ENCODE data around the gene TMUB2. TPM values are rescaled to one million over a fixed set of nuclear protein-coding genes. Genes with fewer than 3 reads are reported as not detected.
A peak's percentile ranks its signal among the peaks of the same experiment; 100 is the strongest.

TMUB2 gene
- polyA plus RNA-seq, 1 donor from 2014 or later = 59.9 TPM

GRCh38 chr17:44203731-44204440 is 17.1 kb downstream of the TMUB2 start:
- Histone ChIP-seq H4K20me1 (ENCODE audit: insufficient read depth) (no peaks in the 10 kb centered on the region), H3K4me3 (ENCODE audit: low read length) (no peak overlapping the region), H3K9me2 (ENCODE audit: insufficient read depth, low read length) (no peaks in the 10 kb centered on the region), H2AFZ (ENCODE audit: low read depth, low read length) (no peak overlapping the region), H3K79me2 (replicated peaks; ENCODE audit: insufficient read depth, low read length) (no peaks in the 10 kb centered on the region), H3K27me3 (ENCODE audit: insufficient read depth, low read depth, low read length) (no peaks in the 10 kb centered on the region), H3K36me3 (ENCODE audit: insufficient read depth, low read length) (no peaks in the 10 kb centered on the region), H3K9ac (ENCODE audit: low read length) (no peak overlapping the region), H3K4me2 (ENCODE audit: low read length) (no peak overlapping the region), H3F3A (ENCODE audit: insufficient read depth, low read length, poor library complexity, severe bottlenecking) (no peaks in the 10 kb centered on the region), H3K27ac (ENCODE audit: low read length) (no peak overlapping the region), H3K9me3 (ENCODE audit: low read length) (no peaks in the 10 kb centered on the region)
- TF ChIP-seq EP300 (conservative IDR thresholded peaks at IDR 0.05; ENCODE audit: poor library complexity, severe bottlenecking) (no peak), CTCF (IDR thresholded peaks at IDR 0.05; ENCODE audit: poor library complexity, severe bottlenecking) (peak; percentile 78), SMC3 (conservative IDR thresholded peaks at IDR 0.05; ENCODE audit: poor library complexity) (peak; percentile 70), TAF1 (IDR thresholded peaks at IDR 0.05; ENCODE audit: low read depth) (no peak), RAD21 (conservative IDR thresholded peaks at IDR 0.05) (peak; percentile 68)

GRCh38 chr17:44204441-44204882 is 17.7 kb downstream of the TMUB2 start:
- Histone ChIP-seq H4K20me1 (ENCODE audit: insufficient read depth) (no peaks in the 10 kb centered on the region), H3K79me2 (replicated peaks; ENCODE audit: insufficient read depth, low read length) (no peaks in the 10 kb centered on the region), H3F3A (ENCODE audit: insufficient read depth, low read length, poor library complexity, severe bottlenecking) (no peaks in the 10 kb centered on the region), H3K9me2 (ENCODE audit: insufficient read depth, low read length) (no peaks in the 10 kb centered on the region), H3K4me2 (ENCODE audit: low read length) (no peak overlapping the region), H3K27me3 (ENCODE audit: insufficient read depth, low read depth, low read length) (no peaks in the 10 kb centered on the region), H2AFZ (ENCODE audit: low read depth, low read length) (no peak overlapping the region), H3K9me3 (ENCODE audit: low read length) (no peaks in the 10 kb centered on the region), H3K27ac (ENCODE audit: low read length) (no peak overlapping the region), H3K4me3 (ENCODE audit: low read length) (no peak overlapping the region), H3K36me3 (ENCODE audit: insufficient read depth, low read length) (no peaks in the 10 kb centered on the region), H3K9ac (ENCODE audit: low read length) (no peak overlapping the region)
- TF ChIP-seq SMC3 (conservative IDR thresholded peaks at IDR 0.05; ENCODE audit: poor library complexity) (no peak), POLR2AphosphoS5 (IDR thresholded peaks at IDR 0.05) (no peak), REST (IDR thresholded peaks at IDR 0.05; ENCODE audit: borderline replicate concordance) (no peak), MXI1 (conservative IDR thresholded peaks at IDR 0.05; ENCODE audit: poor library complexity, severe bottlenecking) (no peak), CTCF (IDR thresholded peaks at IDR 0.05; ENCODE audit: poor library complexity, severe bottlenecking) (no peak), EZH2 (IDR thresholded peaks at IDR 0.05; ENCODE audit: borderline replicate concordance, insufficient read depth, low read length, poor library complexity, severe bottlenecking) (no peak), EP300 (conservative IDR thresholded peaks at IDR 0.05; ENCODE audit: poor library complexity, severe bottlenecking) (no peak), TAF1 (IDR thresholded peaks at IDR 0.05; ENCODE audit: low read depth) (no peak), RAD21 (conservative IDR thresholded peaks at IDR 0.05) (no peak)
